Measurements from ENCODE around the gene CELF5. TPM values are rescaled to one million over a fixed set of nuclear protein-coding genes. Genes with fewer than 3 reads are reported as not detected.
A peak's percentile ranks its signal among the peaks of the same experiment; 100 is the strongest.

The CELF5 gene
- total RNA-seq, 4 donors from 2014 or later, result not detected

DNA sequence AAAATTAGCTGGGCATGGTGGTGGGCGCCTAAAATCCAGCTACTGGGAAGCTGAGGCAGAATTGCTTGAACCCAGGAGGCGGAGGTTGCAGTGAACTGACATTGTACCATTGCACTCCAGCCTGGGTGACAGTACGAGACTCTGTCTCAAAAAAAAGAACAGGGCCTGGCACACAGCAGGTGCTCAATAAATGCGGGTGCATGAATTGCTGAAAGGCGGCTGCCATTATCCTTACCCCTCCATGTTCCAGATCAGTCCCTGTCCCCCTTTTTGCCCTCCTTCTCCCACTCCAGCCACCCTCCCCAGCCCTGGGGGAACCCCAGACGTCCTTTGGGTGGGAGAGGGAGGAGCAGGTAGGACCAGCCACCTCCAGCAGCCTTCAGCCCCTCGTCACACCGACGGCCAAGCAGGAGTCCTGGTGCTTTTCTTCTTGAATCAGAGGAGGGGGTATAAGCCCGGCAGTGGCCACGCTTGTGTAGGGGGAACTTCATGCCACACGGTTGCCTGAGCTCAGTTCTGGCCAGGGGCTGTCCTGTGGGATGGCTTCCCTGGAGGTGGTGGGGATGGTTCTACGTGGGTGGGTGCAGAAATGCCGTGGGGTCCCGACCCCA, 121.5 kb downstream of the CELF5 start:
- Histone ChIP-seq H3K9me3 (no peaks in the 10 kb centered on the region), H3K4me3 (peak overlapping the region in 1 of 4 donors; percentile 50), H3K36me3 (no peaks in the 10 kb centered on the region), H3K4me1 (peaks cover 31 to 79% (median 38%) of the 10 kb centered on the region in 3 donors), H3K27ac (peak overlapping the region; percentile 78 to 93 (median 88)), H3K27me3 (no peaks in the 10 kb centered on the region)
- 44 to 61% methylated on average over 9 to 10 of the region's 15 CpGs for whole genome bisulfite sequencing, 2 donors
- intact Hi-C loops (cut with DNase I), result no loop called here
- TF ChIP-seq POLR2A (IDR thresholded peaks at IDR 0.05), result no peak
- no peak for TF ChIP-seq CTCF (IDR thresholded peaks at IDR 0.05)
- no peak for DNase-seq

Other genes with a start within 250 kb of the CELF5 start
- gene TLE6, start 247.1 kb upstream of the CELF5 start, total RNA-seq, result 1 to 10 TPM in 2 of 4 donors, under 1 TPM in 1, not detected in 1; 0.59 to 3.3 (median 1.9) TPM
- gene TLE2, start 195.4 kb upstream of the CELF5 start, total RNA-seq, result 10 to 100 TPM in 1 of 4 donors, 1 to 10 TPM in 3; 5.4 to 22.7 (median 7.6) TPM
- gene TLE5, start 162.2 kb upstream of the CELF5 start, total RNA-seq, result 100 to 1,000 TPM; 141 to 433 (median 298) TPM
- 10 to 100 TPM; 21.2 to 39.7 (median 34.0) TPM for gene GNA11, start 130.3 kb upstream of the CELF5 start, total RNA-seq
- gene GNA15, start 88.6 kb upstream of the CELF5 start, total RNA-seq, result 100 to 1,000 TPM in 3 of 4 donors, 10 to 100 TPM in 1; 72.7 to 186 (median 132) TPM
- 1 to 10 TPM in 3 of 4 donors, under 1 TPM in 1; 0.53 to 4.2 (median 1.9) TPM for gene S1PR4, start 45.9 kb upstream of the CELF5 start, total RNA-seq
- 10 to 100 TPM; 27.3 to 59.6 (median 40.8) TPM for gene NCLN, start 38.7 kb upstream of the CELF5 start, total RNA-seq
- gene NFIC, start 141.9 kb downstream of the CELF5 start, total RNA-seq, result 10 to 100 TPM; 40.8 to 80.9 (median 61.0) TPM

Measured in esophagus squamous epithelium (tissue), 5 donors.